Caki2 (cell line): ENCODE measurements around the gene RUNDC1. TPM values are rescaled to one million over a fixed set of nuclear protein-coding genes. Genes with fewer than 3 reads are reported as not detected.
"Not testable (repeated sequence)": the region's sequence is repeated elsewhere in the genome, so short reads cannot be mapped to it uniquely, and the experiment has no call there.

Experiments used
- DNase-seq: peaks from one replicate; pipeline ENCODE4 v3.0.0-alpha.2; 2015; ENCODE audit warnings: low read depth
- in situ Hi-C: cut with HindIII; loops from 2 replicates; pipeline ENCODE4 v1.10.0; 2016; ENCODE audit warnings: low sequenced_read_pairs, low pct_unique_long_range_greater_than_20kb, mixed read lengths
- total RNA-seq: library from RNA; depleted of rRNA; stranded (reverse); fragments of >200 nt; shearing (Covaris generic); gene quantifications from 2 replicates; pipeline ENCODE4 v1.2.3, GENCODE V29; 2014; ENCODE audit warnings: low replicate concordance; rRNA removed

The RUNDC1 gene
- 8.9 and 9.8 TPM in 2 replicates for total RNA-seq

DNA sequence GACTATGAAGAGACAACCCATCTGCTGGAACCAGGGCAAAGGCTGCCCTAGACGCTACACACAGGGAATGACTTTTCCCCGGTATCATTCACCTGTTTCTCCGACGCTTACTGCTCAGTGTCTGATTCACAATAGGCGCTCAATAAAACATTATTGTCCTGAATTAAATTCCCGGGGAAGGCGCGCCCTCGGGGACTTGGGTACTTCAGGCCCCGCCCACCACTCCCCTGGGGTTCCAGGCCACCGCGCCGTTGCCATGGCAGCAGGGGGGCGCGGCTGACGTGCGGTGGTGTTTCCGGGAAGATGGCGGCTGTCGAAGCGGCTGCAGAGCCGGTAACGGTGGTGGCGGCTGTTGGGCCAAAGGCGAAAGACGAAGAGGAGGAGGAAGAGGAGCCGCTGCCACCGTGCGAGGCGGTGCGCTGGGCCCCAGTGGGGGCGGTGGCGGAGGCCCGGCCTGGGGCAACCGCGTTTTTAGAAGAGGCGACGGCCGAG is at the start of gene RUNDC1:
TSS of gene RUNDC1 (plus strand) at position 292 of the 492 bp plus-strand sequence. CDS start at position 304, 12 bp downstream.
- in situ Hi-C loops, result no loop called here

DNA sequence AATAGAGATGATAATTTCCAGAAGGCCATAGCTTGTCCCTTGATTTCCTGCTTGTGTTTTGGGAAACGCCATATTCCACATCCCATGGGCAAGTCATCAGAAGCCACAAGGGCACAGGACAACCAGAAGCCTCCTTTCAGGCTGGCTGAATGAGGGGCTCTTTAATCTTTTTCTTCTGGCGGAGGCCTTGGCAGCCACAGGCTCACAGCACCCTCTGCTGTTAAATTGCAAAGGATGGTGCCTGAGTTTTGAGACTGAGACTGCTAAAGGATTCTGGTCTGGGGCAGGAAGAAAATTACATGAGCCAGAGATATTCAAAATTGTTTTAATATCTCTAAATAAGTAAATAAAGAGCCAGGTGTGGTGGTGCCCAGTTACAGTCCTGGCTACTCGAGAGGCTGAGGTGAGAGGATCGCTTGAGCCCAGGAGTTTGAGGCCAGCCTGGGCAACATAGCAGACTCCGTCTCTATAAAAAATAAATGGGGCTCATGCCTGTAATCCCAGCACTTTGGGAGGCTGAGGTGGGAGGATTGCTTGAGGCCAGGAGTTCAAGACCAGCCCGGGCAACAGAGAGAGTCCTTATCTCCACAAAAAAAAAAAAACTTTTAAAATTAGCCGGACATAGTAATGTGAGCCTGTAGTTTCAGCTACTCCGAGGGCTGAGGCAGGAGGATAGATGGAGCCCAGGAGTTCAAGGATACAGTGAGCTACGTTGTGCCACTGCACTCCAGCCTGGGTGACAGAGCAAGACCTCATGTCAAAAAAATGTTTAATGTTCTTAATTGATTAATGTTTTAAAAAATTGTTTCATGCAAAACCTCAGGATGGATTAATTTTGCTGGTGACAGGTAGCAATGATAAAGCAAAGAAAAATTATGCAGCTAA is 42.4 kb upstream of the RUNDC1 start:
- peak; percentile 54 for DNase-seq
- in situ Hi-C loops, result no loop called here

More for the DNA sequence above, at the start of gene RUNDC1:
- DNase-seq, result peak; percentile 86

DNA sequence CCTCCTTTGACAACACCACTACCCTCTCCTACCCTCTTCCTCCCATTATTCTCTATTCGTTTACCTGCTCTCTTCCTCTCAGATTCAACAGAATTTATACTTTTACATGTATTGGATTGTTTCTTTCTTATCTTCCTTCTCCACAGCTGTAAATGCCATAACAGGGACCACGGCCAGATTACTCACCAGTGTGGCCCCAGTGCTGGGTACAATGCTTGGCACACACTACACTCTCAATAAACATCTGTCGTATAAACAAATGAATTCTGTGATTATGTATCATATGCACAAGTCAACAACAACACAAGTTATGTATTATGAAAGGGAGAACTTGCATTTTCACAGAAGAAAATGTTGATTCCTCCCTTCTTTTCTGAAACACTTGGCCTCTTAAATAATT is 36.2 kb upstream of the RUNDC1 start:
- in situ Hi-C loops, result no loop called here

DNA sequence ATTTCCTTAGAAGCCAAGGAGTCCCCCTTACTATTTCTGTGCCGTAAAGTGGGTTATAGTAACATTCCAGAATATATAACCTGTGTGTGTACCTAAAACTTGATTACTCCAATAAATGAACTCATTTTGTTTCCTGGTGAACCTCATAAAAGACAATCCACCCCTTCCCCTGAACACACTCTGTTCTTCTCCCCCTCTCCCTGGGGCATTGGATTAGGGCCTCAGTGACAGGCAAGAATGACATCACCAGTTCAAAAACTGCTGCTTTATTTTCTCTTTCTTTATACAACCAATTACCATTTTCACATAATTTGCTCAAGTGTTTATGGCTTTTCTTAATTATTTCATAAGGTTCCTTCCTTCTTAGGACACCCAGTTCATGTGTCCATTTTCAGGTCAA is 33.6 kb upstream of the RUNDC1 start:
- no peak for DNase-seq
- in situ Hi-C loops, result no loop called here

More for the DNA sequence above, 36.2 kb upstream of the RUNDC1 start:
- DNase-seq, result no peak

DNA sequence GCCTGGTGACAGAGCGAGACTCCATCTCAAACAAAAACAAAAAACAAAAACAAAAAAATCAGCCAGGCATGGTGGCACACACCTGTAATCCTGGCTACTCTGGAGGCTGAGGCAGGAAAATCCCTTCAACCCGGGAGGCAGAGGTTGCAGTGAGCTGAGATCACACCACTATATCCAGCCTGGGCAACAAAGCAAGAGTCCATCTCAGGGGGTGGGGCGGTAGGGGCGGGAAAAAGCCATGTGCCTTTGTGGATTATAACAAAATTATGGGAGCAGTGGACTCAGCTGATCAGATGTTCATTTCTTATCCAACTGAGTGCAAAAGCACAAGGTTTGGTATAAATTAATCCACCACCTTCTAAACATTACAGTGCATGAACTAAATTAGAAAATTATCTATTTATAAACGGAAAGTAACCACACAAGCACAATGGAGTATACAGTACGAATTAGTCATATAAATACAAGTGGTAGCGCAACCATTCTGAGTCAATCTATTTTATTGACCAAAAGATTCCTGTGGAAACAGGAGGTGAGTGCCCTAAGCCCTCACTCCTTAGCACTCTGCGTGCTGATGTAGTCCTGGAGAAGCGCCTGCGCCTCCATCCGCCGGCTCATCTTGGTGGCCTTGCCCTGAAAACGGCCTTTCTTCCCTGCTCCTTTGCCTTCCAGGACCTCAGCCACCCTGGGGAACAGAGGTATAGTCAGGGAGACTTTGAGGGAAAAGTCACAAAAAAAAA is 30.2 kb upstream of the RUNDC1 start:
- in situ Hi-C loops, result no loop called here
- no peak for DNase-seq

DNA sequence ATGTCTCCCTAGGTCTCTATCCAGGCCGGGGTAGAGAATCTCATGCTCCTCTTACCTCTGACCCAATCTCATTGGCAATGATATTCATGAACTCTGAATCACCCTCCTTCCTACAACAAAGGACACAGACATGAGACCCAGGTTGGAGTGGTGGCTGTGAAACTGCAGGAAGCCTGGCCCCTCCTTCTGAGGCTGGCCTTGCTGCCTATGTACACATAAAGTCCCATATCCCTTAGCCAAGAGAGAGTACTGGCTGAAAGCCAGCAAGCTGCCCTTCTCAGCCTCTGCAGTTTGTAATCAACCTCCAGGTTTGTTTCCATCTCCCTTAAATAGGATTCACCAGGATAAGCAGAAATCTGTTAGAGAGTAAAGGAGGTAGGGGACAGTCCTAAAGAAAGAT is 26.7 kb upstream of the RUNDC1 start:
- in situ Hi-C loops, result no loop called here
- peak; percentile 21 for DNase-seq

DNA sequence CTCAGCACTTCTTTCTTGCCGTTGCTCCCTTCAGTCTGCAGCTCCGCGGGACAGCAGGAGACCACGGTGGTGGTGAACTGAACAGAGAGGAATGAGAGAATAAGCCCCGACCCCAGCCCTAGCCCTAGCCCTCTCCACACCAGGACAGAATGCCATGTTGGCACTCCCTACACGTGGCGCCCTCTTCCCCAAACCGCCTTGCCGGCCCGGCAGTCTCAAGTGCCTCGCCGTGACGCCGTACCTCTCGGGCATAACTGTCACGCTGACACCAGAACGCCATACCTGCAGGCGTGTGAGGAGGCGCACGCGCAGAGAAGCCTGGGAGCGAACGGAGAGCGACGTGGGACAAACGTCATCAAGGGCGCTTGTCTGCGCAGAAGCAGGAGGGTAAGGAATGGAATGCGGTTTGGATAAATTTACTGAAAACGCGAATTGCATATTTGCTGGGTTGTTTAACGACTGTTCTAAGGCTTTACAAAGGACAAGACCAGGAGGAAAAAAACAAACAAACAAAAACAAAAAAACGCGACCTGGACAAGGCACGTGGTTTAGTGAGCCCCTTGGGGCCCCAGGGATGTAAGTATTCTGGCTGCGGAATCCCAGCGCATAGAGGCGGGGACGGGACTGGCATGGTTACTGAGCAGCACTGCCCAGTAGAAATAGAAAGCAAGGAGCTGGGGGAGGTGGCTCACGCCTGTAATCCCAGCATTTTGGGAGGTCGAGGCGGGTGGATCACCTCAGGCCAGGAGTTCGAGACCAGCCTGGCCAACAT is 16.0 kb upstream of the RUNDC1 start, which contains the start of gene AARSD1:
TSS of gene AARSD1 (minus strand) at position 294 of the 772 bp plus-strand sequence. CDS start at position 280, 14 bp downstream.
- in situ Hi-C loops, result no loop called here
- DNase-seq, result peak; percentile 92

DNA sequence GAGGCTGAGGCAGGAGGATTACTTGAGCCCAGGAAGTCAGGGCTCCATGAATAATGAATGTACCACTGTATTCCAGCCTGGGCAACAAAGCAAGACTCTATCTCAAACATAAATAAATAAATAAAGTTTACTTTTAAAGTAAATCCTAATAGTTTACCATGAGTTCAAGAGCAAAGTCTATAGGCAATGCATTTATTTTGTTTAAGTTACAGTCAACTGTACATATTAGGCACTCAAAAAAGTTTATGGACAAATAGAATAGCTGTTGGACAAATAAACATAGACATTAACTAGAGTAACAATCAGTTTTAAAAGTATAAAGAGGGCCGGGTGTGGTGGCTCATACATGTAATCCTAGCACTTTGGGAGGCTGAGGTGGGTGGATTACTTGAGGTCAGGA is 12.4 kb upstream of the RUNDC1 start:
- in situ Hi-C loops, result no loop called here
- no peak for DNase-seq

DNA sequence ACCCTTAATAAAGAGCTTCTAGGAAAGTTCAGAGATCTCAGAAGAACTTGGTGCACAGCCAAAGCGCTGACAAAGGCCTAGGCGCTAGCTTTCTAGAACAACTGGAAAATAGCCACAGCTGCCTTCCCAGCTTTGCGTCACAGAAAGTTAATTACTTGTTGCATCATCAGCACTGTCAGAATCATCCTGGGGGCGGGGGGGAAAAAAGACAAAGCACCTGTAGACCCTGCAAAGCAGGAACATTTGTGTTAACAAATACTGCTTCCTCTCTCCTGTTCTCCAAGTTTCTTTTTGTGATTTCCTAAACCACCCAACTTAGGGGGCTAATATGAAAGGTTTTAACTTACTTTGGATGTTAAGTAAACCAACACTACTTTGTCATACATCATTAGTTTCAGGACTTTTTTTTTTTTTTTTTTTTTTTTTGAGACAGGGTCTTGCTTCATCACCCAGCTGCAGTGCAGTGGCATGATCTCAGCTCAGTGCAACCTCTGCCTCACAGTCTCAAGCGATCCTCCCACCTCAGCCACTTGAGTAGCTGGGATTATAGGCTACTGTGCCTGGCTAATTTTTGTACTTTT is 11.3 kb upstream of the RUNDC1 start:
- peak; percentile 80 for DNase-seq
- in situ Hi-C loops, result no loop called here

DNA sequence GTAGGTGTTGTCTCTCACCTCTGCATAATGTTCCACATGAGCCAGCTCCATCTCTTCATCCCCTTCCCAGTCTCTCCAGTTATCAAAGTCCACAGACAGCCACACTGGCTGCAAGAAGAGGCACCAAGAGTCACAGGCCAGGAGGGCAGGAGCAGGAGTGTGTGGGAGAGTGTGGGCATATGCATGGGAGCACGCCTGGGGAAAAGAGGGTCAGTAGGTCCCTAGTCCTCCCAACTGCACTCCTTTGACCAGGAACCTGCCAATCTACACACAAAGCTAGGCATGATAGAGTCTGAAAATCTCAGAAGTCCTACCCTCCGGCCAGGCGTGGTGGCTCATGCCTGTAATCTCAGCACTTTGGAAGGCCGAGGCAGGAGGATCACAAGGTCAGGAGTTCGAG is 8.8 kb upstream of the RUNDC1 start:
- DNase-seq, result no peak
- in situ Hi-C loops, result no loop called here

DNA sequence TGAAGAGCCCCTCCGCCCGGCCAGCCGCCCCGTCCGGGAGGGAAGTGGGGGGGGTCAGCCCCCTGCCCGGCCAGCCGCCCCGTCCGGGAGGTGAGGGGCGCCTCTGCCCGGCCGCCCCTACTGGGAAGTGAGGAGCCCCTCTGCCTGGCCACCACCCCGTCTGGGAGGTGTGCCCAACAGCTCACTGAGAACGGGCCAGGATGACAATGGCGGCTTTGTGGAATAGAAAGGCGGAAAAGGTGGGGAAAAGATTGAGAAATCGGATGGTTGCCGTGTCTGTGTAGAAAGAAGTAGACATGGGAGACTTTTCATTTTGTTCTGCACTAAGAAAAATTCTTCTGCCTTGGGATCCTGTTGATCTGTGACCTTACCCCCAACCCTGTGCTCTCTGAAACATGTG is 7.0 kb upstream of the RUNDC1 start:
- DNase-seq, in situ Hi-C loops: not testable (repeated sequence)

DNA sequence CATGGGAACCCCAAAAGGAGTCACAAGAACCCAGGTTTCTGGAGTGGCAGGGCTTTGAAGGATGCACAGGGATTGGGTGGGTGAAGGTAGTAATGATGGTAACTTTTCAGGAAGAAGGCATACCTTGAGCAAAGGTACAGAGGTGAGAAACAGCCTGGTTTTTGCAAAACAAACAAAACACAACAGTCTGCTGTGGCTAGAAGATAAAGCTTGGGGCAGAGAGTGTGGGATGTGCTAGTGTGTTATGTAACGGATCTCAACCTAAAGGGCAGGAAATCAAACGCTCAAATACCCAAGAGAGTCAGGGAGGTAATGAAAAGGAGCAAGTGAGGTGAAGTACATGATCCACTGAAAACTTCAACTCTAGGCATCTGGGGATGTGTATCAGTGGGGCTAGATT is 5.1 kb upstream of the RUNDC1 start:
- DNase-seq, result no peak
- in situ Hi-C loops, result no loop called here

DNA sequence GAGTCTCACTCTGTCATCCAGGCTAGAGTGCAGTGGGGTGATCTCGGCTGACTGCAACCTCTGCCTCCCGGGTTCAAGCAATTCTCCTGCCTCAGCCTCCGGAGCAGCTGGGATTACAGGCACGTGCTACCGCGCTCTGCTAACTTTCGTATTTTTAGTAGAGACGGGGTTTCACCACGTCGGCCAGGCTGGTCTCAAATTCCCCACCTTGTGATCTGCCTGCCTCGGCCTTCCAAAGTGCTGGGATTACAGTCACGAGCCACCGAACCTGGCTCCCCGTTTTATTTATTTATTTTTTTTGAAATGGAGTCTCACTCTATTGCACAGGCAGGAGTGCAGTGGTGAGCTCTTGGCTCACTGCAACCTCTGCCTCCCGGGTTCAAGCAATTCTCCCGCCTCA is 4.7 kb upstream of the RUNDC1 start:
- DNase-seq, in situ Hi-C loops: not testable (repeated sequence)

DNA sequence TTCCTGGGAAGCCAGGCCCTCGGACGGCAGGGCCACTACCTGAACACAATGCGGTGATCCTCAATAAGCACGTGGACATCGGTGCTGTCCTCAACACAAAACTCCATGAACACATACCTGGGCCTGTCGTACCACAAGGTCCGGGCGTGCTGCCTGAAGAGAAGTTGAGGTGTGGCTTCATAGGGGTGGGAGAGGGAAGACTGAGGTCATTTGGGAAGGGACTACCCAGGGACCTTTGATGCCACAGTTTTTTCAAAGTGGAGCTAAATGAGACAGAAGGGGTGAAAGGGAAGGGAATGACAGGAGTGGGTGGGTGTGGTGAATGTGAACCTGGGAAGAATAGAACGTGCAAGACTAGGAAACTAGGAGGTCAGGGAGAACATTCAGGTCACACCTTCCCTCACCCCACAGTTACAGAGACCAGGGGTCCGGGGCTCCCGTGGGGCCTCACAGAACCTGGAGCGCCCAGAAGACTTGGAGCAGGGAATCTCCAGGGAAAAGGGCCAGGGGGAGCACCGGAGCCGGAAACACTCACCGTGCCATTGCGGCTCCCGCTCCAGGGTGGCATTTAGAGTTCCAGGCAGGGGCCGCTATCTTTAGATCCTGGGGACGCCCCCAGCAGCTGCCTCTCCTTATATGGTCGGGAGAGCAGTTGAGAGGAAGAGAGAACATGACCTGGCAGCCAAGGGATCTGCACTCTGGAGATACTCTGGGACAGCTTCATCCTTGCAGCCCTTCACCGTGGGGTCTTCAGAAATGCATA is 673 bp upstream of the RUNDC1 start, which contains the start of gene PTGES3L:
TSS of gene PTGES3L (minus strand) at position 570 of the 763 bp plus-strand sequence. CDS start at position 543, 27 bp downstream.
- no peak for DNase-seq
- in situ Hi-C loops, result no loop called here

DNA sequence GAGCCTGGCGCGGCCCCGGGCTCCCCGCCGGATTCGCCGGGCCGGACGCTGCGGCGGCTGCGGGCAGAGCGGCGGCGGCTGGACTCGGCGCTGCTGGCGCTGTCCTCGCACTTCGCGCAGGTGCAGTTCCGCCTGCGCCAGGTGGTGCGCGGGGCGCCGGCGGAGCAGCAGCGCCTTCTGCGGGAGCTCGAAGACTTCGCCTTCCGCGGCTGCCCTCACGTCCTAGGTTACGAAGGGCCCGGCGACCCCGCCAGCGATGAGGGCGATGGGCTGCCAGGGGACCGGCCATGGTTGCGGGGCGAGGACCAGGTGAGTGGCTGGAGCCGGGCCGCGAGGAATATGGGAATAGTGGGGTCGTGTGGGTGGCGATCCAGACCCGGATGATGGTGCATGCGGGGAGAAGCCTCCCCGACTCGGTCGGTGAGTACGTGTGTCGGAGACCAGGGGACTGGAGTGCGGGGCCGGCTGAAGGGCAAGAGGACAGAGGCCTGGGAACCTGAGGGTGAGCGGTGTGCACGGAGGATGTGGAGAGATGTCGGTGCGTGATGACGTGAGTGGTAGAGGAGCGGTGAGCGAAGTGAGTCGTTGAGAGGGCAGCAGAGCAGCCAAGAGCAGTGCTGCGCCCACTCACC is 517 bp downstream of the RUNDC1 start:
- in situ Hi-C loops, result no loop called here
- peak; percentile 49 for DNase-seq

DNA sequence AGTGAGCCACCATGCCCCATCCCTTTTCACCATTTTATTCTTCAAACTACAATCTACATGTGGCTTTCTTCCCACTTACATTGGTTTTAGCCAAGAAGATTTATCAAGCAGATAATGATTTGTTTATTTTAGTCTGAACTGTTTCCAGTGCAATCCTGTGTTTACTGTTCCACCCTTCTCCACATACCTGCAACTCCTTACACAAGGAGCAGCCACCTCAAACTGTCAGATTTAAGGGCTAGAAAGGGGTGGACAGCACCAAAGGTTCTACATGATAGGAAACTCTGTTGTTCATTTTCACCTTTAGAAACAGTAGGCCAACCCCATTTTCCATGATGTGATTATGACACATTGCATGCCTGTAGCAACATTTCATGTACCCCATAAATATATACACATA is 1.9 kb downstream of the RUNDC1 start:
- in situ Hi-C loops, result no loop called here

DNA sequence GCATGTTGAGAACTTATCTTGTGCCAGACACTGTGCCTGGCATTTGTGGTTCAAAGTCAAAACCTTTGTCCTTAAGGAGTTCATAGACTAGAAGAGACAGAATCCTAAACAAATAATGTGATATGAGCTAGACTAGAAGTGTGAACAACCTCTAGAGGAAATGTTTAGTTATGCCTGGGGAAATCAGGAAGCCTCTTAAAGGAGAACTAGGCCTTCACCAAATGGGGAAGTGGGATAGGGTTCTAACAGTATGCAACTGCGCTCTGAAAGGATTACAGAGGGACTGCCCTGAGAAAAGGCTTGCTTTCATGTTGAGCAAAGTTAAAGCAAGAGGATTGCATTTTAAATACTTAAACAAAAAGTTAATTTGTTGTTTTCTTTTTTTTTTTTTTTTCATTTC is 4.9 kb downstream of the RUNDC1 start:
- DNase-seq, result no peak
- in situ Hi-C loops, result no loop called here

More for the DNA sequence above, 1.9 kb downstream of the RUNDC1 start:
- DNase-seq, result no peak
